ENCODE data around the gene TACSTD2.

GRCh38 chr1:58561633-58562032, 15.4 kb downstream of the TACSTD2 start:
- TF ChIP-seq POLR2A (IDR thresholded peaks at IDR 0.05; ENCODE audit: borderline replicate concordance, extremely low read depth, insufficient read depth, insufficient read length) (no peak), CTCF (IDR thresholded peaks at IDR 0.05 in 2 of 3, conservative IDR thresholded peaks at IDR 0.05 in 1 of 3; ENCODE audit: borderline replicate concordance in 1 of 3, insufficient read depth in 1 of 3, low read depth in 2 of 3, low read length in 2 of 3) (no peak), EGR1 (IDR thresholded peaks at IDR 0.05; ENCODE audit: low read depth) (no peak), ZBTB33 (IDR thresholded peaks at IDR 0.05; ENCODE audit: extremely low read depth, insufficient replicate concordance, low read length) (no peak), EZH2 (IDR thresholded peaks at IDR 0.05) (no peak), POLR2AphosphoS5 (IDR thresholded peaks at IDR 0.05; ENCODE audit: low read depth, low read length) (no peak), SIN3A (IDR thresholded peaks at IDR 0.05; ENCODE audit: low read depth) (no peak), ELF1 (IDR thresholded peaks at IDR 0.05; ENCODE audit: borderline replicate concordance, low read depth) (no peak), SP1 (IDR thresholded peaks at IDR 0.05; ENCODE audit: low read depth) (no peak), ZFX (IDR thresholded peaks at IDR 0.05) (no peak)
